Tibial nerve (tissue), 4 donors: Measurements from ENCODE around the gene PLCB3. TPM values are rescaled to one million over a fixed set of nuclear protein-coding genes. Genes with fewer than 3 reads are reported as not detected.
A peak's percentile ranks its signal among the peaks of the same experiment; 100 is the strongest.

Source experiments
- DNase-seq, 2 donors: peaks; one replicate each; pipeline ENCODE4 v3.0.0-alpha.2; 2019; ENCODE audit warnings: low spot score in 2 of 2
- H3K27ac ChIP-seq, 4 donors: fragments of 200-600 bp; sonication (generic) in 3 of 4; one replicate each; pipeline ENCODE4 v1.5.1; 2017 to 2019; ENCODE audit warnings: mild to moderate bottlenecking in 1 of 4
- H3K27me3 ChIP-seq, 2 donors: fragments of 200-600 bp; sonication (generic) in 1 of 2; one replicate each; pipeline versions ENCODE4 v1.5.1 to v1.6.0; 2017 to 2019
- H3K36me3 ChIP-seq, 3 donors: fragments of 200-600 bp; sonication (generic); one replicate each; pipeline ENCODE4 v1.5.1; 2018 to 2019
- H3K4me1 ChIP-seq, 4 donors: fragments of 200-600 bp; sonication (generic) in 3 of 4; one replicate each; pipeline ENCODE4 v1.5.1; 2017 to 2019
- H3K4me3 ChIP-seq, 4 donors: fragments of 200-600 bp; sonication (generic) in 3 of 4; one replicate each; pipeline ENCODE4 v1.5.1; 2017 to 2019; ENCODE audit warnings: mild to moderate bottlenecking in 1 of 4, moderate library complexity in 1 of 4
- H3K9me3 ChIP-seq, 4 donors: fragments of 200-600 bp; sonication (generic) in 3 of 4; one replicate each; pipeline ENCODE4 v1.5.1; 2017 to 2019
- EP300 ChIP-seq, 2 donors: sonication (generic); formaldehyde crosslinking; IDR thresholded peaks; one replicate each; pipeline ENCODE4 v1.6.1; 2017; ENCODE audit warnings: antibody characterized with exemption in 2 of 2, mild to moderate bottlenecking in 1 of 2
- POLR2A ChIP-seq, 2 donors: fragments of 450-650 bp; IDR thresholded peaks; one replicate each; pipeline ENCODE4 v1.6.1; 2017; ENCODE audit warnings: antibody characterized with exemption in 2 of 2, mild to moderate bottlenecking in 2 of 2, moderate library complexity in 2 of 2
- WGBS, 2 donors: methylation state at CpG; one replicate each; pipeline ENCODE4 v1.1.5; 2018; 5-methylcytosine and 5-hydroxymethylcytosine counted together
- total RNA-seq, 4 donors: library from RNA; depleted of rRNA; stranded (reverse); fragments of >200 nt; gene quantifications; one replicate each; pipeline ENCODE4 v1.1.0, GENCODE V29; 2016
- TF ChIP-seq, protein P1 (sequence below), 5 experiments: fragments of 200-600 bp in 3 of 5; fragments of 450-650 bp in 2 of 5; sonication (generic) in 3 of 5; IDR thresholded peaks; one replicate each; pipeline ENCODE4 v1.5.1; 2016 to 2019; ENCODE audit warnings: antibody characterized with exemption in 5 of 5, mild to moderate bottlenecking in 3 of 5, moderate library complexity in 2 of 5

Gene PLCB3
- total RNA-seq, 4 donors from 2014 or later, result 18.0 to 44.4 (median 27.1) TPM

DNA sequence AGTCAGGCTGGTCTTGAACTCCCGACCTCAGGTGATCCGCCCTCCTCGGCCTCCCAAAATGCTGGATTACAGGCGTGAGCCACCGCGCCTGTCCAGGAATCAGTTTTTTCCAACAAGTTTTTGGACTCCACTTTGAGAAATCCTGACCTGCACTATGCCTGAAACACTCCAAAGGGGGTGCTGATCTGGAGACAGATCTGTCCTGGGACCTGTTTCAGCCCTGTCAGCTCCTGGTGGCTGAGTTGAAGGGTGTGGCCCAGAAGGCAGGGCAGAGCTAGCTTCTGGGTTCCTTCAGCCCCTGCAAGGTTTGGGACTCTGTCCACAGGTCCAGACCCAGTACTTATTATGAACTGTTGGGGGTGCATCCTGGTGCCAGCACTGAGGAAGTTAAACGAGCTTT lies 19.8 kb upstream of the PLCB3 start:
- no peak overlapping the region for H3K4me3 ChIP-seq
- TF ChIP-seq, protein P1, sequence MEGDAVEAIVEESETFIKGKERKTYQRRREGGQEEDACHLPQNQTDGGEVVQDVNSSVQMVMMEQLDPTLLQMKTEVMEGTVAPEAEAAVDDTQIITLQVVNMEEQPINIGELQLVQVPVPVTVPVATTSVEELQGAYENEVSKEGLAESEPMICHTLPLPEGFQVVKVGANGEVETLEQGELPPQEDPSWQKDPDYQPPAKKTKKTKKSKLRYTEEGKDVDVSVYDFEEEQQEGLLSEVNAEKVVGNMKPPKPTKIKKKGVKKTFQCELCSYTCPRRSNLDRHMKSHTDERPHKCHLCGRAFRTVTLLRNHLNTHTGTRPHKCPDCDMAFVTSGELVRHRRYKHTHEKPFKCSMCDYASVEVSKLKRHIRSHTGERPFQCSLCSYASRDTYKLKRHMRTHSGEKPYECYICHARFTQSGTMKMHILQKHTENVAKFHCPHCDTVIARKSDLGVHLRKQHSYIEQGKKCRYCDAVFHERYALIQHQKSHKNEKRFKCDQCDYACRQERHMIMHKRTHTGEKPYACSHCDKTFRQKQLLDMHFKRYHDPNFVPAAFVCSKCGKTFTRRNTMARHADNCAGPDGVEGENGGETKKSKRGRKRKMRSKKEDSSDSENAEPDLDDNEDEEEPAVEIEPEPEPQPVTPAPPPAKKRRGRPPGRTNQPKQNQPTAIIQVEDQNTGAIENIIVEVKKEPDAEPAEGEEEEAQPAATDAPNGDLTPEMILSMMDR (IDR thresholded peaks at IDR 0.05), result no peak
- TF ChIP-seq POLR2A (IDR thresholded peaks at IDR 0.05) (no peak), EP300 (IDR thresholded peaks at IDR 0.05) (no peak)
- no peaks in the 10 kb centered on the region for H3K9me3 ChIP-seq
- no peaks in the 10 kb centered on the region for H3K27me3 ChIP-seq
- WGBS, 2 donors, result 85 to 87% methylated on average over 7 of the region's 7 CpGs
- DNase-seq, result no peak
- peaks cover 0 to 6% (median 0%) of the 10 kb centered on the region in 3 donors for H3K36me3 ChIP-seq
- H3K4me1 ChIP-seq, result peaks cover 0 to 82% (median 45%) of the 10 kb centered on the region in 4 donors
- H3K27ac ChIP-seq, result peak overlapping the region in 1 of 4 donors; percentile 96

GRCh38 chr11:64232182-64232966 lies 19.0 kb upstream of the PLCB3 start:
- no peaks in the 10 kb centered on the region for H3K27me3 ChIP-seq
- H3K9me3 ChIP-seq, result no peaks in the 10 kb centered on the region
- peaks cover 0 to 74% (median 37%) of the 10 kb centered on the region in 4 donors for H3K4me1 ChIP-seq
- TF ChIP-seq, protein P1 (IDR thresholded peaks at IDR 0.05), result no peak
- TF ChIP-seq EP300 (IDR thresholded peaks at IDR 0.05) (no peak), POLR2A (IDR thresholded peaks at IDR 0.05) (no peak)
- WGBS, 2 donors, result 87 to 88% methylated on average over 12 to 15 of the region's 15 CpGs
- H3K27ac ChIP-seq, result peak overlapping the region in 1 of 4 donors; percentile 9
- no peak for DNase-seq
- peaks cover 0 to 13% (median 0%) of the 10 kb centered on the region in 3 donors for H3K36me3 ChIP-seq
- H3K4me3 ChIP-seq, result no peak overlapping the region

- Histone ChIP-seq H3K27ac (no peak overlapping the region), H3K36me3 (peaks cover 0 to 18% (median 0%) of the 10 kb centered on the region in 3 donors), H3K9me3 (no peaks in the 10 kb centered on the region), H3K4me3 (no peak overlapping the region), H3K4me1 (peaks cover 0 to 68% (median 36%) of the 10 kb centered on the region in 4 donors), H3K27me3 (no peaks in the 10 kb centered on the region)
- no peak for DNase-seq
- TF ChIP-seq, protein P1 (IDR thresholded peaks at IDR 0.05), result no peak
- TF ChIP-seq POLR2A (IDR thresholded peaks at IDR 0.05) (no peak), EP300 (IDR thresholded peaks at IDR 0.05) (no peak)
- WGBS, 2 donors, result 66 to 78% methylated on average over 8 of the region's 8 CpGs
These were observed 18.4 kb upstream of the PLCB3 start for GRCh38 chr11:64232967-64233315.

DNA sequence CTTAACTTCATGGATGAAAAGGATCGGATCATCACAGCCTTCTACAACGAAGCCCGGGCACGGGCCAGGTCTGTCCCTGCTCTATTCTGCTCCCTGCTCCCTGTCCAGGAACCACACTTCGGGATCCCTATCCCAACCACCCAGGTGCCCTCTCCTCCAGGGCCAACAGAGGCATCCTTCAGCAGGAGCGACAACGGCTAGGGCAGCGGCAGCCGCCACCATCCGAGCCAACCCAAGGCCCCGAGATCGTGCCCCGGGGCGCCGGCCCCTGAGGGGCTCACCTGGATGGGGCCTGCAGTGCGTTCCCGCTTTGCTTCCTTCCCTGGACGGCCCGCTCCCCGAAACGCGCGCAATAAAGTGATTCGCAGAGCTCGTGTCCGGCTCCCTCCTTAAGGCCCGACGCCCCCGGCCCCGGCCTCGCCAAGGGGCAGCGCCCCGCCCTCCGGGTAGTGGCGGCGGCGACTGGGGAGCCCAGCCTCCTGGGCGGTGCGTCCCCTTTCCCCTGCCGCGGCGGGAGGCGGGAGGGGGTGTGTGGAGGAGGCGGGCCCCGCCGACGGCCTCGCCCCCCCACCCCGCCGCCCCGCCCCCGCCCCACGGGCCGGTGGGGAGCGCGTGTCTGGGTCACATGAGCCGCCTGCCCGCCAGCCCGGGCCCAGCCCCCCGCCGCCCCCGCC lies 17.3 kb upstream of the PLCB3 start, which contains the start of gene VEGFB:
Gene VEGFB (plus strand): TSS at position 672 of the 674 bp plus-strand sequence. CDS start 250 bp downstream, outside the sequence.
- H3K4me1 ChIP-seq, result peaks cover 0 to 64% (median 36%) of the 10 kb centered on the region in 4 donors
- TF ChIP-seq POLR2A (IDR thresholded peaks at IDR 0.05), result peak in 1 of 2 donors; percentile 45
- TF ChIP-seq EP300 (IDR thresholded peaks at IDR 0.05), result peak in 1 of 2 donors; percentile 67
- TF ChIP-seq, protein P1 (IDR thresholded peaks at IDR 0.05), result no peak
- H3K4me3 ChIP-seq, result peak within 1 kb of the TSS; percentile 57 to 90 (median 77)
- peak; percentile 53 to 55 for DNase-seq
- H3K27me3 ChIP-seq, result no peaks in the 10 kb centered on the region
- no peaks in the 10 kb centered on the region for H3K9me3 ChIP-seq
- peak within 1 kb of the TSS; percentile 71 to 94 (median 89) for H3K27ac ChIP-seq
- WGBS, 2 donors, result 3 to 9% methylated on average over 24 to 33 of the region's 62 CpGs
- peaks cover 0 to 30% (median 4%) of the 10 kb centered on the region in 3 donors for H3K36me3 ChIP-seq
